Upper lobe of left lung (tissue), 4 donors: ENCODE data around the gene CCDC12.

Experiments
- POLR2A ChIP-seq, 4 donors: fragments of 450-650 bp; IDR thresholded peaks; one replicate each; pipeline ENCODE4 v1.5.1; 2016 to 2017; ENCODE audit warnings: antibody characterized with exemption in 4 of 4, mild to moderate bottlenecking in 2 of 4
- TF ChIP-seq, protein P1 (sequence below), 6 experiments: fragments of 450-650 bp in 4 of 6; fragments of 200-600 bp in 2 of 6; sonication (generic) in 2 of 6; IDR thresholded peaks; one replicate each; pipeline ENCODE4 v1.5.1; 2016 to 2019; ENCODE audit warnings: antibody characterized with exemption in 6 of 6

DNA sequence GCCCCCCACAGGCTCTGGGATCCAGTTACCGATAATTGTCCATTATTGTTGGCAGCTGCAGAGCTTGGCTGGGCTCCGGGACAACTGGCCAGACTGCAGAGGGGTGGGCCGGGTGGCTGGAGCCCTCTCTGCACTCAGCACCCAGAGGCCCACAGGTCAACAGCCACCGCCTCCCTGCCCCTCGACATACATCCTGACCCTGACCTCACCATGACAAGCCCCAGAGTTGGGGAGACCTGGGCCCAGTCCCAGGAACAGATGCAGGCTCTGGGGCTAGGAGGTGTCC is 76.6 kb downstream of the CCDC12 start:
- TF ChIP-seq, protein P1, sequence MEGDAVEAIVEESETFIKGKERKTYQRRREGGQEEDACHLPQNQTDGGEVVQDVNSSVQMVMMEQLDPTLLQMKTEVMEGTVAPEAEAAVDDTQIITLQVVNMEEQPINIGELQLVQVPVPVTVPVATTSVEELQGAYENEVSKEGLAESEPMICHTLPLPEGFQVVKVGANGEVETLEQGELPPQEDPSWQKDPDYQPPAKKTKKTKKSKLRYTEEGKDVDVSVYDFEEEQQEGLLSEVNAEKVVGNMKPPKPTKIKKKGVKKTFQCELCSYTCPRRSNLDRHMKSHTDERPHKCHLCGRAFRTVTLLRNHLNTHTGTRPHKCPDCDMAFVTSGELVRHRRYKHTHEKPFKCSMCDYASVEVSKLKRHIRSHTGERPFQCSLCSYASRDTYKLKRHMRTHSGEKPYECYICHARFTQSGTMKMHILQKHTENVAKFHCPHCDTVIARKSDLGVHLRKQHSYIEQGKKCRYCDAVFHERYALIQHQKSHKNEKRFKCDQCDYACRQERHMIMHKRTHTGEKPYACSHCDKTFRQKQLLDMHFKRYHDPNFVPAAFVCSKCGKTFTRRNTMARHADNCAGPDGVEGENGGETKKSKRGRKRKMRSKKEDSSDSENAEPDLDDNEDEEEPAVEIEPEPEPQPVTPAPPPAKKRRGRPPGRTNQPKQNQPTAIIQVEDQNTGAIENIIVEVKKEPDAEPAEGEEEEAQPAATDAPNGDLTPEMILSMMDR (IDR thresholded peaks at IDR 0.05), result no peak
- no peak for TF ChIP-seq POLR2A (IDR thresholded peaks at IDR 0.05)
